HEK293 (cell line): ENCODE data around the gene KCNK3.
"Not testable (repeated sequence)": the region's sequence is repeated elsewhere in the genome, so short reads cannot be mapped to it uniquely, and the experiment has no call there.

Experiments
- SP7 ChIP-seq: fragments of 450-650 bp; formaldehyde crosslinking; IDR thresholded peaks from 2 replicates; pipeline ENCODE4 v1.5.1; 2016; ENCODE audit warnings: missing biosample characterization, missing genetic modification characterization
- ZNF138 ChIP-seq: fragments of 450-650 bp; formaldehyde crosslinking; IDR thresholded peaks from 2 replicates; pipeline ENCODE4 v1.5.1; 2016; ENCODE audit warnings: missing biosample characterization, missing genetic modification characterization, borderline replicate concordance
- ZNF24 ChIP-seq: fragments of 450-650 bp; formaldehyde crosslinking; IDR thresholded peaks from 2 replicates; pipeline ENCODE4 v1.5.1; 2016; ENCODE audit warnings: missing biosample characterization, missing genetic modification characterization
- ZNF324 ChIP-seq: fragments of 450-650 bp; formaldehyde crosslinking; IDR thresholded peaks from 2 replicates; pipeline ENCODE4 v1.5.1; 2016; ENCODE audit warnings: missing biosample characterization, missing genetic modification characterization
- ZNF48 ChIP-seq: fragments of 450-650 bp; formaldehyde crosslinking; IDR thresholded peaks from 2 replicates; pipeline ENCODE4 v1.5.1; 2016; ENCODE audit warnings: missing biosample characterization, missing genetic modification characterization
- ZNF654 ChIP-seq: fragments of 450-650 bp; formaldehyde crosslinking; IDR thresholded peaks from 2 replicates; pipeline ENCODE4 v1.5.1; 2016; ENCODE audit warnings: low read depth, missing biosample characterization, missing genetic modification characterization
- ZNF707 ChIP-seq: fragments of 450-650 bp; formaldehyde crosslinking; IDR thresholded peaks from 2 replicates; pipeline ENCODE4 v1.5.1; 2016; ENCODE audit warnings: missing biosample characterization, missing genetic modification characterization
- TF ChIP-seq, protein P1 (sequence below): fragments of 450-650 bp; formaldehyde crosslinking; IDR thresholded peaks from 2 replicates; pipeline ENCODE4 v1.5.1; 2016; ENCODE audit warnings: missing biosample characterization, missing genetic modification characterization

DNA sequence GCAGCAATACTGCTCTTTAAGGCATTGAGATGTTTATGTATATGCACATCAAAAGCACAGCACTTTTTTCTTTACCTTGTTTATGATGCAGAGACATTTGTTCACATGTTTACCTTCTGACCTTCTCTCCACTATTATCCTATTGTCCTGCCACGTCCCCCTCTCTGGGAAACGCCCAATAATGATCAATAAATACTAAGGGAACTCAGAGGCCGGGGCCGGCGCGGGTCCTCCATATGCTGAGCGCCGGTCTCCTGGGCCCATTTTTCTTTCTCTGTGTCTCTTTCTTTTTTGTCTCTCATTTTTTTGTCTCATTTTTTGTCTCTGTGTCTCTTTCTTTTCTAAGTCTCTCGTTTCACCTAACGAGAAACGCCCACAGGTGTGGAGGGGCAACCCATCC is 57.9 kb downstream of the KCNK3 start:
- TF ChIP-seq ZNF707; ZNF138 (tag by site-specific recombination); ZNF24 (tag by site-specific recombination); ZNF654; SP7; ZNF324 (tag by site-specific recombination); ZNF48 (tag by site-specific recombination): not testable (repeated sequence)
- TF ChIP-seq, protein P1, sequence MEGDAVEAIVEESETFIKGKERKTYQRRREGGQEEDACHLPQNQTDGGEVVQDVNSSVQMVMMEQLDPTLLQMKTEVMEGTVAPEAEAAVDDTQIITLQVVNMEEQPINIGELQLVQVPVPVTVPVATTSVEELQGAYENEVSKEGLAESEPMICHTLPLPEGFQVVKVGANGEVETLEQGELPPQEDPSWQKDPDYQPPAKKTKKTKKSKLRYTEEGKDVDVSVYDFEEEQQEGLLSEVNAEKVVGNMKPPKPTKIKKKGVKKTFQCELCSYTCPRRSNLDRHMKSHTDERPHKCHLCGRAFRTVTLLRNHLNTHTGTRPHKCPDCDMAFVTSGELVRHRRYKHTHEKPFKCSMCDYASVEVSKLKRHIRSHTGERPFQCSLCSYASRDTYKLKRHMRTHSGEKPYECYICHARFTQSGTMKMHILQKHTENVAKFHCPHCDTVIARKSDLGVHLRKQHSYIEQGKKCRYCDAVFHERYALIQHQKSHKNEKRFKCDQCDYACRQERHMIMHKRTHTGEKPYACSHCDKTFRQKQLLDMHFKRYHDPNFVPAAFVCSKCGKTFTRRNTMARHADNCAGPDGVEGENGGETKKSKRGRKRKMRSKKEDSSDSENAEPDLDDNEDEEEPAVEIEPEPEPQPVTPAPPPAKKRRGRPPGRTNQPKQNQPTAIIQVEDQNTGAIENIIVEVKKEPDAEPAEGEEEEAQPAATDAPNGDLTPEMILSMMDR (tag by site-specific recombination): not testable (repeated sequence)
